ENCODE data around the gene ARID1A. TPM values are rescaled to one million over a fixed set of nuclear protein-coding genes. Genes with fewer than 3 reads are reported as not detected.

The ARID1A gene
- total RNA-seq, 1 experiment from 2014 or later = 45.5 TPM

GRCh38 chr1:26820784-26821269 lies 125.0 kb downstream of the ARID1A start:
- Histone ChIP-seq H3K27me3 (ENCODE audit: control insufficient read depth, insufficient read depth, low read length) (no peaks in the 10 kb centered on the region), H3K4me3 (ENCODE audit: insufficient read depth, low read depth, low read length) (no peak overlapping the region), H3K36me3 (replicated peaks; ENCODE audit: control insufficient read depth, insufficient read depth, low read length) (no peaks in the 10 kb centered on the region)
- DNase-seq = peak; percentile 49

- Histone ChIP-seq H3K36me3 (replicated peaks; ENCODE audit: control insufficient read depth, insufficient read depth, low read length) (no peaks in the 10 kb centered on the region), H3K27me3 (ENCODE audit: control insufficient read depth, insufficient read depth, low read length) (no peaks in the 10 kb centered on the region), H3K4me3 (ENCODE audit: insufficient read depth, low read depth, low read length) (no peak overlapping the region)
- DNase-seq = peak; percentile 52
Observed at GRCh38 chr1:26822737-26823395, 127.1 kb downstream of the ARID1A start.

GRCh38 chr1:26824731-26825130 lies 128.9 kb downstream of the ARID1A start:
- Histone ChIP-seq H3K4me3 (ENCODE audit: insufficient read depth, low read depth, low read length) (no peak overlapping the region), H3K36me3 (replicated peaks; ENCODE audit: control insufficient read depth, insufficient read depth, low read length) (no peaks in the 10 kb centered on the region), H3K27me3 (ENCODE audit: control insufficient read depth, insufficient read depth, low read length) (no peaks in the 10 kb centered on the region)
- DNase-seq = no peak

- Histone ChIP-seq H3K4me3 (ENCODE audit: insufficient read depth, low read depth, low read length) (peak within 1 kb of the TSS; percentile 84), H3K27me3 (ENCODE audit: control insufficient read depth, insufficient read depth, low read length) (no peaks in the 10 kb centered on the region), H3K36me3 (replicated peaks; ENCODE audit: control insufficient read depth, insufficient read depth, low read length) (no peaks in the 10 kb centered on the region)
- DNase-seq = peak; percentile 97
Observed at GRCh38 chr1:26826261-26827105, 130.7 kb downstream of the ARID1A start, which contains the start of gene ZDHHC18. Gene ZDHHC18 (plus strand): TSS chr1:26826688. CDS start chr1:26826805, 117 bp downstream.

DNA sequence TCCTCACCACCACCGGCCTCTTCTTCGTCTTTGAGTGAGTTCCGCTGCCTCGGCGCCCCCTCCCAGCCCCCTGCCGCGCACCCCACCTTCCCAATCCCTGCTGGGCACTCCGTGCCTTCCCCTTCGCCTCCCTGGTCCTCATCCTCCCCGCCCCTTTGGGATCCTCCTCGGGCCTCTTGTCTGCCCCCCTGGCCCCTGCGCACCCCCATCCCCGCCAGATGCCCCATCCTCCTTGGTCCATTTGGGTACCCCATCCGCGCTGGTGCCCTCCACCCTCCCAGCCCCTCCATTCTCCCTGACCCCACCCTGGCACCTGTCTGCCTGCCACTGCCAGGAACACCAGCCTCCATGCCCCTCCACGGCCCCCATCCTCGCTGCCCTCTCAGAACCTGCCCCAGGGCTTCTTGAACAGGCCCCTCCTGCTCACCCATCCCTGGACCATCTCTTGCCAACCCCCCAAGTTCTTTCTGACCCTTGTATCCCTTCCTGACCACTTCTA lies 131.3 kb downstream of the ARID1A start:
- Histone ChIP-seq H3K4me3 (ENCODE audit: insufficient read depth, low read depth, low read length) (peak overlapping the region; percentile 84), H3K27me3 (ENCODE audit: control insufficient read depth, insufficient read depth, low read length) (no peaks in the 10 kb centered on the region), H3K36me3 (replicated peaks; ENCODE audit: control insufficient read depth, insufficient read depth, low read length) (no peaks in the 10 kb centered on the region)
- DNase-seq = no peak

DNA sequence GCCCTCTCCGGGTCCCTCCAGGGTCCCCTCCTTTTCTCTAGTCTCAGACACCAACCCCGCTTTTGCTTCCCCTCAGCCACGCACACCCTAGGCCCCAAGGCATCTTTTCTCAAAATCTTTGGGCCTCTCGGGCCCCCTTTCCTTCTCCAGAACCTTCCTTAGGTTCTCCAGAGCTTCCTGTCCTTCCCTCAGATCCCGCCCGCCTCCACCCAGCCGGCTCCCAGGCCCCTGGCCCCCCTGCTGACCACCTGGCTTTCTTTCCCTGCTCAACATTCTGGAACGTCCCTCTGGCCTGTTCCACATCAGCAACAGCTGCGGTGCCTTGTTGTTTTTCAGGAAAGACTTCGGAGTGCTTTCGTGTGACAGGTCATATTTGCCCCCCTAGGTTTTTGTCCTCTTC lies 131.8 kb downstream of the ARID1A start:
- peak; percentile 70 for DNase-seq
- Histone ChIP-seq H3K36me3 (replicated peaks; ENCODE audit: control insufficient read depth, insufficient read depth, low read length) (peaks cover 2% of the 10 kb centered on the region), H3K27me3 (ENCODE audit: control insufficient read depth, insufficient read depth, low read length) (no peaks in the 10 kb centered on the region), H3K4me3 (ENCODE audit: insufficient read depth, low read depth, low read length) (peak overlapping the region; percentile 84)

DNA sequence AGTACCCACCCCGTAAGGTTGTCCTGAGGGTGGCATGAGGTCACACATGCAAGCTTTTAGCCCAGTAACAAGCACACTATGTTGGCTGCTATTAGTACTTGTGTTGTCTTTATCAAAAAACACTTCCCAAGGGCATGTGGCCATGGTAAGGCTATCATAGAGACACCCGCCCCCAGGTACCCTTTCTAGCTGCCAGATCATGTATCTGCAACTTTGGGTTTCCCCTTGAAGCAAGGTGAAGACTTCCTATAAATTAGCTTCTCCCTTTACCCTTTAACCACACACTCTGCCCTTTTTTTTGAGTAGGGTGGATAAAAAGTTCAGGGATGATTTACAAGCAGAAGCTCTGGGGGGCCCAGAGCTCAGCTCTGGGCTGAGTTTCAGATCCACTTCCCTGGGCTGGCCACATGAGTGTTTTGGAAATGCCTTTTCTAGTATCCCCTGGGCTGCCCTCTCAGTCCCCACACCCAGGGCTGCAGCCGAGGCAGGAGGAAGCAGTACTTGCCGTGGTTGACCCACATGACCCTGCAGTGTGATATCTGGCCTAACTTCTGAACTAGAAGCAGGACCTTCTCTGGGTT lies 132.7 kb downstream of the ARID1A start:
- Histone ChIP-seq H3K27me3 (ENCODE audit: control insufficient read depth, insufficient read depth, low read length) (no peaks in the 10 kb centered on the region), H3K4me3 (ENCODE audit: insufficient read depth, low read depth, low read length) (no peak overlapping the region)
- no peak for DNase-seq

DNA sequence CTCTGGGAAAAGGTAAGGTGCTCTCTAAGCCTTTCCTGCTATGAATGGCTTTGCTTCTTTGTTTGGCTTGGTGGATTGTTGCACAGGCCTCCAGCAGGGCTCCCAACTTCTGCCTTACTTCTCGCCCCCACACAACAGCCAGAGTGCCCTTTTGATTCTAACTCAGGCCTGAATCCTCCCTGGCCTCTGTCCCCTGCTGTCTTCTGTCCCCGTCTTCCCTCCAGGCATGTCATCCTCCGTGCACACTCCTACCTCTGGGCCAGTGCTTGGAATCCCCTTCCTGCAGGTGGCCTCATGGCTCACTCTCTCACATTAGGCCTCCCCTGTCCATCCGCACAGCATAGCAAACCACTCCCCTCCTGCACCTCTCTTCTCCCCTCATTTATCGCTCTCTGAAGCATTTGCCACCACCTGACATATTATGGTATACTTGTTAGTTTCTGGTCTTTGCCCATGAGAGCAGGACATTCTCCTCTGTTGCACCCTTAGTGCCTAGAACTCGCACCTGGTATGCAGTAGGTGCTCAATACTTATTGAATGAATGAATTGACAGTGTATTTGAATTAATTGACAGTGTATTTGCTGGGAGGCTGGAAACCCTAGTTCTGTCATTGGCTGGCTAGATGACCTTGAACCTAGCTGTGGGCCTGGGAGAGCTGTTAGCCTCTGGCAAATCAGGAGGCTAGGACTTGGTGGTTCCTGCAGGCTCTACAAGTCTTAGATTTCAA lies 133.5 kb downstream of the ARID1A start:
- H3K27me3 ChIP-seq (ENCODE audit: control insufficient read depth, insufficient read depth, low read length) = no peaks in the 10 kb centered on the region
- peaks cover 9% of the 10 kb centered on the region for H3K36me3 ChIP-seq (replicated peaks; ENCODE audit: control insufficient read depth, insufficient read depth, low read length)
- H3K4me3 ChIP-seq (ENCODE audit: insufficient read depth, low read depth, low read length) = no peak overlapping the region
- DNase-seq = no peak

More for the DNA sequence above, 132.7 kb downstream of the ARID1A start:
- peaks cover 7% of the 10 kb centered on the region for H3K36me3 ChIP-seq (replicated peaks; ENCODE audit: control insufficient read depth, insufficient read depth, low read length)

- Histone ChIP-seq H3K27me3 (ENCODE audit: control insufficient read depth, insufficient read depth, low read length) (no peaks in the 10 kb centered on the region), H3K4me3 (ENCODE audit: insufficient read depth, low read depth, low read length) (no peak overlapping the region), H3K36me3 (replicated peaks; ENCODE audit: control insufficient read depth, insufficient read depth, low read length) (peaks cover 14% of the 10 kb centered on the region)
- no peak for DNase-seq
Observed at GRCh38 chr1:26831059-26831458, 135.2 kb downstream of the ARID1A start.

Other genes with a start within 250 kb of the ARID1A start
- 488 and 543 TPM in 2 replicates for gene HMGN2, start 223.6 kb upstream of the ARID1A start, total RNA-seq (2014; rRNA removed; shearing (Covaris generic))
- gene RPS6KA1, start 166.3 kb upstream of the ARID1A start, total RNA-seq (2014; rRNA removed; shearing (Covaris generic)) = 101 and 121 TPM in 2 replicates
- gene PIGV, start 91.9 kb downstream of the ARID1A start, total RNA-seq (2014; rRNA removed; shearing (Covaris generic)) = 28.3 TPM in 2 replicates
- gene ZDHHC18, start 130.7 kb downstream of the ARID1A start, total RNA-seq (2014; rRNA removed; shearing (Covaris generic)) = 45.5 and 50.0 TPM in 2 replicates
- 7.5 and 11.3 TPM in 2 replicates for gene SFN, start 167.1 kb downstream of the ARID1A start, total RNA-seq (2014; rRNA removed; shearing (Covaris generic))
- 40.3 and 61.9 TPM in 2 replicates for gene GPN2, start 194.3 kb downstream of the ARID1A start, total RNA-seq (2014; rRNA removed; shearing (Covaris generic))
- gene GPATCH3, start 204.5 kb downstream of the ARID1A start, total RNA-seq (2014; rRNA removed; shearing (Covaris generic)) = 16.1 and 23.7 TPM in 2 replicates
- not detected in 2 replicates for gene NR0B2, start 218.0 kb downstream of the ARID1A start, total RNA-seq (2014; rRNA removed; shearing (Covaris generic))
- gene NUDC, start 225.7 kb downstream of the ARID1A start, total RNA-seq (2014; rRNA removed; shearing (Covaris generic)) = 65.3 and 76.4 TPM in 2 replicates

All from H7 (cell line).